Glomerular endothelial cell (primary cell): ENCODE measurements around the gene KIFC3. TPM values are rescaled to one million over a fixed set of nuclear protein-coding genes. Genes with fewer than 3 reads are reported as not detected.
"Not testable (repeated sequence)": the region's sequence is repeated elsewhere in the genome, so short reads cannot be mapped to it uniquely, and the experiment has no call there.

Experiments used
- DNase-seq: peaks from one replicate; pipeline ENCODE4 v3.0.0-alpha.2; 2011; ENCODE audit warnings: low read depth, low spot score; ENCODE audit errors: extremely low read depth
- total RNA-seq: library from RNA; depleted of rRNA; stranded (reverse); fragments of >200 nt; gene quantifications from 2 replicates; pipeline ENCODE4 v1.2.3, GENCODE V29; 2015

The KIFC3 gene
- total RNA-seq, 1 donor from 2014 or later = 76.7 TPM

- DNase-seq = no peak
Measured at GRCh38 chr16:57826052-57826451, 23.8 kb upstream of the KIFC3 start.

GRCh38 chr16:57825298-57826044 is 23.2 kb upstream of the KIFC3 start:
- no peak for DNase-seq

GRCh38 chr16:57824888-57825287 is 22.6 kb upstream of the KIFC3 start:
- DNase-seq = no peak

GRCh38 chr16:57823836-57824235 is 21.5 kb upstream of the KIFC3 start:
- no peak for DNase-seq

DNA sequence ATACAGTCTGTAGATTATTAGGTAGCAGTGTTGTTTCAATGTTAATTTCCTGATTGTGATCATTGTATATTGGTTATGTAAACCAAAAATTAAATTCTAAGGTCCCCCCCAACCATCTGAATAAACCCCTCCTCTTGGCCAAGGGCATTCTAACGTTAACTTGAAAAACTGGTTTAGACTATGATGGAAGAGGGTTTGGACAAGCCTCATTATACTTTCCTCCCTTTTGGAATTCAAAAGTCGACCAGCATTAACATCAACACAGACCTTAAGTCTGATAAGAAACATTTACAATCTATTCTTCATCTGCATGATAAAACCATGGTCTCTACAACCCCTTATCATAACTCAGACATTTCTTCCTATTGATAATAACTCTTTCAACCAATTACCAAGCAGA is 20.6 kb upstream of the KIFC3 start:
- no peak for DNase-seq

GRCh38 chr16:57822018-57822553 is 19.8 kb upstream of the KIFC3 start:
- no peak for DNase-seq

GRCh38 chr16:57821149-57821971 is 19.1 kb upstream of the KIFC3 start:
- DNase-seq = no peak

- DNase-seq = no peak
Measured at GRCh38 chr16:57818377-57819064, 16.2 kb upstream of the KIFC3 start.

GRCh38 chr16:57817680-57818079 is 15.4 kb upstream of the KIFC3 start:
- no peak for DNase-seq

GRCh38 chr16:57815987-57816745 is 13.9 kb upstream of the KIFC3 start:
- DNase-seq = no peak

- no peak for DNase-seq
Measured at GRCh38 chr16:57814896-57815295, 12.6 kb upstream of the KIFC3 start.

DNA sequence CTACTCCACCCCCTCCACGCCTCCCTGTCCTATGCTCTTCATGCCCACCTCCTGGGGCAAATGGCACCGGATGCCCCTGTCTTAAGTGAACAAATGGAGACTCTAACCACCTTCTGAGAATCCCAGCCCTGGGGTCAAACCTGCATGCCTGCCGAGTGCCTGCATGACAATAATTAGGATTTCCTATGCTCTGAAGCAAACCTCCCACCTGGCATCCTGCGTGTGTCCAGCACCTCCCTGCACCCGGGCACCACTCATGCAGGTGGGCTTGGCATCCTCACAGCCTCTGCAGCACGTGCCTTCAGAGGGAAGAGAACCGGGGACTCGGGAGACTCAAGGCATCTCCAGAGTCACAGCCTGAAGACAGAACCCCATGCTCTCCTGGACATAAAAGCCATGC is 11.2 kb upstream of the KIFC3 start:
- DNase-seq = no peak

- not testable (repeated sequence) for DNase-seq
Measured at GRCh38 chr16:57811340-57811739, 9.0 kb upstream of the KIFC3 start.

DNA sequence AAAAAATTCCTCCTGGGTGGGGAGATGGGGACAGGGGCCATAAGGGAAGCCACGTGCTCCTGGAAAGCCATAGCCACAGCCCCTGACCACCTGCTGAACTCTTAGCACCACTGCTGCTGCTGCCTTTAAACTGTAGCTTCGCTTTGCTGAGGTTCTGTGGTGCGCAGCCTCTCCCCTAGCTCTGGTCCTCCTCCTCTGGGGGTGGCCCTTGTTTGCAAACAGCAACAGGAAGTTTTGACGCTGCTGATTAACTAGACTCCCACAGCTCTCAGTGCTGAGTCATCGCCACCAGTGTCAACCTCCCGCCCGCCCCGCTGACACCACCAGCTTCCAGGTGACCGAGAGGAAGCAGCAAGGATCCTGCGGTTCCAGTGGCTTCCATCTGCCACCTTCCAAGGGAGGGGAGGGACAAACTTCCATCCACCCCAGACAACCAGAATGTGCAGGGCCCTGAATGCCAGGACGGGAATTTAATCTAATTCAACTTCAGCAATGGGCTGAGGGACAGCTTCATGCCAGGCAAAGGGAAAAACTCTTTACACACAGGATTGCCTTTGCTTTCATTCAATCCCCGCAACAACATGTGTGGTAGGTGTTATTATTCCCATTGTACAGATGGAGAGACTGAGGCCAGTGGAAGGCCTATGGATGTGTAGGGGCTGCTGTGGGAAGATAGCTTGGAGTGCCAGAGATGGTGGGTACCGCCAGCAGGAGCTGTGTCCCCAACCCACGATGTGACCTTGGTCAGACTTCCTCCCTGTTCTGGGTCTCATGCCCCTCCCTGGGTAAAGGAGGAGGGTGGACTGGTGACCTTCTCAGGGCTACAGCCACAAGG is 8.1 kb upstream of the KIFC3 start:
- peak; percentile 63 for DNase-seq

GRCh38 chr16:57809276-57810196 is 7.2 kb upstream of the KIFC3 start:
- DNase-seq = no peak

- no peak for DNase-seq
Measured at GRCh38 chr16:57808589-57809228, 6.4 kb upstream of the KIFC3 start.

DNA sequence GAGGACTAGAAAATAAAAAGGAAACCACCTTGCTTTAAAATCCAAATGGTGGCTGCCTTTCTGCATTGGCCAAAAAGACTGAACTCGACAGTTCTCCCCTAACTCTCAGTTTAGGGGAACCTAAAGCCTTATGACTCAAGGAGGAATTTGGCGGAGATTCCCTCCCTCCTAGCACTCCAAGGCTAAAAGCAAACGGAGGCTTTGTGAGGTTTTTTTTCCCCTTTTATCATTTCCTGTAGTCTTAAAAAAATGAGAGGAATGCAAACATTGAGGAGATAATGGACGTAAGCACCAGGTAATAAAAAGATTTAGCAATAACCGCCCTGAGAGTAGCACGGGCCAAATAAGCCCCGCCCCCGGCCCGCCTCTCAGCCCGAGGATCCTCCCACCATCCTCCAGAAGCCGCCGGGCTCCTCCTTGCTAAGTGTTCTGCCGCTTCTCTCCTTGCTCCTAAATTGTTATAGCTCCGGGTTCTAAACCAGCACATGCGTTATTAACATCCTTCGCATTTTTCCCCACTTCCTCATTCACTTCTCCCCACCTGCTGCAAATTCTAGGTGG is 5.8 kb upstream of the KIFC3 start:
- DNase-seq = no peak
